DOHH2 (cell line): Measurements from ENCODE around the gene LAGE3.

Experiments
- H3F3A ChIP-seq: fragments of 200-600 bp; sonication (generic), shearing (Covaris generic); 2 replicates; pipeline ENCODE4 v1.6.0; 2016; ENCODE audit warnings: antibody characterized with exemption, mild to moderate bottlenecking; ENCODE audit not compliant: control insufficient read depth, insufficient read depth
- H3K27ac ChIP-seq: fragments of 200-600 bp; sonication (generic); 2 replicates; pipeline ENCODE4 v1.5.1; 2014; ENCODE audit warnings: low read depth, mild to moderate bottlenecking, low read length, moderate library complexity
- H3K27me3 ChIP-seq: fragments of 200-600 bp; sonication (generic); 2 replicates; pipeline ENCODE4 v1.6.1; 2014; ENCODE audit warnings: mild to moderate bottlenecking, low read length, mixed read lengths; ENCODE audit not compliant: control insufficient read depth
- H3K36me3 ChIP-seq: fragments of 200-600 bp; sonication (generic); 2 replicates; pipeline ENCODE4 v1.6.1; 2014; ENCODE audit warnings: mild to moderate bottlenecking, low read length, moderate library complexity, mixed read lengths; ENCODE audit not compliant: control insufficient read depth
- H3K4me1 ChIP-seq: fragments of 200-600 bp; sonication (generic); 2 replicates; pipeline ENCODE4 v1.6.1; 2014; ENCODE audit warnings: mild to moderate bottlenecking, low read length, mixed read lengths; ENCODE audit not compliant: control insufficient read depth
- H3K4me2 ChIP-seq: fragments of 200-600 bp; sonication (generic); 2 replicates; pipeline ENCODE4 v1.6.0; 2014; ENCODE audit warnings: mild to moderate bottlenecking, low read length, moderate library complexity
- H3K4me3 ChIP-seq: fragments of 200-600 bp; sonication (generic); 2 replicates; pipeline ENCODE4 v1.5.1; 2014; ENCODE audit warnings: mild to moderate bottlenecking, low read length, mixed read lengths
- H3K79me2 ChIP-seq: fragments of 200-600 bp; sonication (generic); 2 replicates; pipeline ENCODE4 v1.6.1; 2014; ENCODE audit warnings: mild to moderate bottlenecking, low read length, mixed read lengths; ENCODE audit not compliant: control insufficient read depth
- H3K9me2 ChIP-seq: fragments of 200-600 bp; sonication (generic); replicated peaks from 2 replicates; pipeline ENCODE4 v1.6.1; 2014; ENCODE audit warnings: mild to moderate bottlenecking, low read length, mixed read lengths; ENCODE audit not compliant: control insufficient read depth
- H3K9me3 ChIP-seq: fragments of 200-600 bp; sonication (generic); 2 replicates; pipeline ENCODE4 v1.6.1; 2014; ENCODE audit warnings: antibody characterized with exemption, low read length, mixed read lengths; ENCODE audit not compliant: control insufficient read depth, insufficient read depth
- H4K20me1 ChIP-seq: fragments of 200-600 bp; sonication (generic); 2 replicates; pipeline ENCODE4 v1.6.0; 2014; ENCODE audit warnings: low read depth, mild to moderate bottlenecking, antibody characterized with exemption, low read length, moderate library complexity; ENCODE audit not compliant: control insufficient read depth, insufficient read depth
- EZH2phosphoT487 ChIP-seq: fragments of 200-600 bp; sonication (generic); IDR thresholded peaks from 2 replicates; pipeline ENCODE4 v1.6.1; 2017; ENCODE audit warnings: borderline replicate concordance, mild to moderate bottlenecking, antibody characterized with exemption, low read length, moderate library complexity, mixed read lengths
- TF ChIP-seq, protein P1 (sequence below): fragments of 200-600 bp; sonication (generic); IDR thresholded peaks from one replicate; pipeline ENCODE4 v1.5.1; 2014; ENCODE audit warnings: antibody characterized with exemption, mild to moderate bottlenecking, low read depth, low read length; ENCODE audit not compliant: poor library complexity, severe bottlenecking

The LAGE3 gene

GRCh38 chrX:154490021-154490413 lies 10.9 kb upstream of the LAGE3 start:
- H4K20me1 ChIP-seq = no peaks in the 10 kb centered on the region
- TF ChIP-seq, protein P1, sequence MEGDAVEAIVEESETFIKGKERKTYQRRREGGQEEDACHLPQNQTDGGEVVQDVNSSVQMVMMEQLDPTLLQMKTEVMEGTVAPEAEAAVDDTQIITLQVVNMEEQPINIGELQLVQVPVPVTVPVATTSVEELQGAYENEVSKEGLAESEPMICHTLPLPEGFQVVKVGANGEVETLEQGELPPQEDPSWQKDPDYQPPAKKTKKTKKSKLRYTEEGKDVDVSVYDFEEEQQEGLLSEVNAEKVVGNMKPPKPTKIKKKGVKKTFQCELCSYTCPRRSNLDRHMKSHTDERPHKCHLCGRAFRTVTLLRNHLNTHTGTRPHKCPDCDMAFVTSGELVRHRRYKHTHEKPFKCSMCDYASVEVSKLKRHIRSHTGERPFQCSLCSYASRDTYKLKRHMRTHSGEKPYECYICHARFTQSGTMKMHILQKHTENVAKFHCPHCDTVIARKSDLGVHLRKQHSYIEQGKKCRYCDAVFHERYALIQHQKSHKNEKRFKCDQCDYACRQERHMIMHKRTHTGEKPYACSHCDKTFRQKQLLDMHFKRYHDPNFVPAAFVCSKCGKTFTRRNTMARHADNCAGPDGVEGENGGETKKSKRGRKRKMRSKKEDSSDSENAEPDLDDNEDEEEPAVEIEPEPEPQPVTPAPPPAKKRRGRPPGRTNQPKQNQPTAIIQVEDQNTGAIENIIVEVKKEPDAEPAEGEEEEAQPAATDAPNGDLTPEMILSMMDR = no peak
- no peak for TF ChIP-seq EZH2phosphoT487
- peak overlapping the region; percentile 56 for H3K27ac ChIP-seq
- H3K9me3 ChIP-seq = no peaks in the 10 kb centered on the region
- H3K79me2 ChIP-seq = peaks cover 46% of the 10 kb centered on the region
- no peaks in the 10 kb centered on the region for H3F3A ChIP-seq
- peaks cover 37% of the 10 kb centered on the region for H3K4me1 ChIP-seq
- H3K36me3 ChIP-seq = peaks cover 17% of the 10 kb centered on the region
- H3K4me3 ChIP-seq = peak overlapping the region; percentile 92
- H3K4me2 ChIP-seq = peak overlapping the region; percentile 90
- no peaks in the 10 kb centered on the region for H3K27me3 ChIP-seq
- H3K9me2 ChIP-seq = no peaks in the 10 kb centered on the region

- Histone ChIP-seq H3K27me3 (no peaks in the 10 kb centered on the region), H3K9me3 (no peaks in the 10 kb centered on the region), H3K4me2 (peak overlapping the region; percentile 90), H3K27ac (no peak overlapping the region), H4K20me1 (no peaks in the 10 kb centered on the region), H3K4me3 (peak overlapping the region; percentile 92), H3K36me3 (peaks cover 26% of the 10 kb centered on the region), H3F3A (no peaks in the 10 kb centered on the region), H3K9me2 (no peaks in the 10 kb centered on the region), H3K79me2 (peaks cover 54% of the 10 kb centered on the region), H3K4me1 (peaks cover 38% of the 10 kb centered on the region)
- TF ChIP-seq EZH2phosphoT487 = no peak
- TF ChIP-seq, protein P1 = no peak
Measured at GRCh38 chrX:154489182-154489581, 10.1 kb upstream of the LAGE3 start.

- Histone ChIP-seq H4K20me1 (no peaks in the 10 kb centered on the region), H3F3A (no peaks in the 10 kb centered on the region), H3K4me1 (peaks cover 40% of the 10 kb centered on the region), H3K27me3 (no peaks in the 10 kb centered on the region), H3K27ac (no peak overlapping the region), H3K79me2 (peaks cover 57% of the 10 kb centered on the region), H3K36me3 (peaks cover 33% of the 10 kb centered on the region), H3K4me3 (peak overlapping the region; percentile 92), H3K9me3 (no peaks in the 10 kb centered on the region), H3K9me2 (no peaks in the 10 kb centered on the region), H3K4me2 (peak overlapping the region; percentile 90)
- no peak for TF ChIP-seq EZH2phosphoT487
- TF ChIP-seq, protein P1 = no peak
Measured at GRCh38 chrX:154488336-154489075, 9.4 kb upstream of the LAGE3 start.
